ENCODE results near the gene EZH2.

The EZH2 gene

DNA sequence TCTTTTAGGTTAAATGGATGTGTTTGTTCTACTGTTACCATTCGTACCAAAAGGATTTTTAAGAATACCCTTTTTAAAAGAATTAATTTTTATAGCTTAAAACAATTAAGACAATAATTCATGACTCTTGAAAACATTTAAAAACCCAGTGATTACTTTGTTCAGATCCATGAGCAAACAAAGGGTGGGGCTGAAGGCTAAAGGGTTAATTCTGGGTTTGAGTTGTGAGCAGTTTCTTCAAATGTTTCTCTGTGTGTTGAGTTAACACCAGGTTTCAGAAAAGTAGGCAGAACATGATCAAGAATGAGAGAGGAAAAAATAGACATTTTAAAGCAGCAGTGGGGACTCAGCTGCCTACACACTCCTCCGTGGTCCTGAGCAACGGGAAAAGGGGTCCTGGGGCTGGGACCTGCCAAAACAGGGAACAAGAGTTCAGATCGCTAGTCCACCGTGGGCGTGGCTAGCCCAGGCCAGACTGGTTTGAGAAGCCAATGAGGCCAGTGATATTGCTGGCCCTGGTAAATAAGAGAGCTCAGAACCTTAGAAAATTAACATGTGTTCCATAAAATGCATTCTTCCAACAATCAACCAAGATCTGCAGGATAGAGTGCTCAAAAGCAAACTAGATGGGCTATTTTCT lies 14.9 kb upstream of the EZH2 start:
- DNase-seq (ENCODE audit: low read depth in 2 of 2), result no peak

DNA sequence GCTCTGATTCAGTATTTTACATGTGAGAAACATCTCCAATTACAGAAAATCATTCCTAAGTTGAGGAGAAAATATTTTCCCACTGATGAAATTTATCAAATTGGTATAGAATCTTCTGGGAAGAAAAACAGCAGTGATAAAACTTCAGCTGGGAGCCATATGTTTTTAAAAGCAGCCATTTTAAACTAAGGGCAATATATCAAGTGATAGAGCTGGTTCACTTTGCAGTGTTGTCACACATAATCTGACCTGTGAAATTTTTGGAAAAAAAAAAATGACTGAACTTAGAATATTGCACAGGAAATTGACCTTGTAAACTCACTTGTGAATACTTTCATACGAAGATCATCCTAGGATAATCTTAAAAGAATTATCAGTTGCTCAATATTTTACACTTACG lies 10.5 kb upstream of the EZH2 start:
- no peak for DNase-seq (ENCODE audit: low read depth in 2 of 2)

DNA sequence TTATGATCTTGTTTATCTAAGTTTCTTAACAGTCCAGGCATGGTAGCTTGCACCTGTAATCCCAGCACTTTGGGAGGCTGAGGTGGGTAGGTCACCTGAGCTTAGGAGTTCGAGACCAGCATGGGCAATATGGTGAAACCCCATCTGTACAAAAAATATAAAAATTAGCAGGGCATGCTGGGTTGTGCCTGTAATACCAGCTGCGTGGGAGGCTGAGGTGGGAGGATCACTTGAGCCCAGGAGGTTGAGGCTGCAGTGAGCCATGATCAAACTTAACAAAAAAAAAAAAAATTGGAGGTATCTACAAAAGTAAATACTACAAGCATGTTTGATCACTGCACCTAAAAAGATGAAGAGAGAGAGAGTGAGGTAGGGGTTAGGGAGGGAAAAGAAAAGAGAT lies 9.0 kb upstream of the EZH2 start:
- no peak for DNase-seq (ENCODE audit: low read depth in 2 of 2)

DNA sequence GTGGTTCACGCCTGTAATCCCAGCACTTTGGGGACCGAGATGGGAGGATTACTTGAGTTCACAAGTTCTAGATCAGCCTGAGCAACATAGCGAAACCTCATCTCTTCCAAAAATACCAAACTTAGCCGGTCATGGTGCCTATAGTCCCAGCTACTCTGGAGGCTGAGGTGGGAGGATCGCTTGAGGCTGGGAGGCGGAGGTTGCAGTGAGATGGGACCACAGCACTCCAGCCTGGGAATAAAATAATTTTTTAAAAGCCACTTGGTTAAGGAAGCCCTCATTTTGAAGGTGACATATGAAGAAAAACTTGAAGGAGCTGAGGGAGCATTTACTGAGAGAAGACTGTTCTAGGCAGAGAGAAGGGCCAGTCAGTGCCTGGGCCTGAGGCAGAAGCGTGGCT lies 4.2 kb upstream of the EZH2 start:
- DNase-seq (ENCODE audit: low read depth in 2 of 2), result no peak

DNA sequence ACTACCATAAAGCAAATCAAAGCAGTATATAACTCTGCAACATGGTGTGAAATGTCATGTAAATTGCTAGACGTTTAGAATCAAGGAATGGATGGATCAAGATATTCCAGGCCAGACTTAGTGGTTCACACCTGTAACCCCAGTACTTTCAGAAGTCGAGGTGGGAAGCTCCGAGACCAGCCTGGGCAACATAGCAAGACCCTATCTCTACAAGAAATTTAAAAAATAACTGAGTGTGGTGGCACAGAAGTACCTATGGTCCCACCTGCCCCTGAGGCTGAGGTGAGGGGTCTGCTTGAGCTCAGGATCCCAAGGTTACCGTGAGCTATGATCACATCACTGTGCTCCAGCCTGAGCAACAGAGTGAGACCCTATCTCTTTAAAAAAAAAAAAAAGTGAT lies 2.8 kb upstream of the EZH2 start:
- no peak for DNase-seq (ENCODE audit: low read depth in 2 of 2)

- DNase-seq (ENCODE audit: low read depth in 2 of 2), result peak; percentile 85 to 86
Measured at GRCh38 chr7:148884299-148885022, 370 bp upstream of the EZH2 start.

DNA sequence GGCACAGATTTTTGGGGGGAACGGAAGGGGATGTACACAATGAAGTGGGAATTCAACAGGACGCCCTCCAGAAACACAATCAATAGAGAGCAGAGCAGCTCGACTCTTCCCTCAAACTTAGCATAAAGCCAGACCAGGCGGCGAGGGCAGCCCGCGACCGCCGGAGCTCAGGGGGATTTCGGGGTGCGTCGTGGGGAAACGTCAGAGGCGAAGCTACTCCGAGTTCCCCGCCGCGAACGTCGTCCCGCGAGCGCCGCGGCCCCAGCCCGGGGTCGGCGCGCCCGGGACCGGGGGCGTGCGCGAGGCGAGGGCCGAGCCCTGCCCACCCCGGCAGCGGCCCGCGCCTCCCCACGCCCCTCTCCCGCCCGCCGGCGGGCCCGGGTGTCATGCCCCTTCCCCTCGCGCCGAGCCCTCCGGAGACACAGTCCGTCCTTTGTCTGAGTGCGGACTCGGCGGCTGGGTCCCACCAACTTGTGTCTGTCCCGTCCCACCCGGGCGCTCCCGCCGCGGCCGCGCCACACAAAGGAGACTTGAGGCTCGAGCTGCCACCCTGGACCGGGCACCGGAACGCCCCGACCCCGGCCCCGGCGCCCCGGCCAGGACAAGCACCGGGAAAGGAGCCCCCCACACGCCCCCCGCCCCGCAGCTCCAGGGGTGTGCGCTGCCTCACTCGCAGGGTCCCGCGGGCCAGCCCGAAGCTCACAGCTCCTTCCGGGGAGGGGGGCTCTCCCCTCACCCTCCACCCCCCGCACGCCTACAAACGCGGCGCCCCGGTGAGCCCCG lies 634 bp downstream of the EZH2 start:
- peak; percentile 14 to 21 for DNase-seq (ENCODE audit: low read depth in 2 of 2)

DNA sequence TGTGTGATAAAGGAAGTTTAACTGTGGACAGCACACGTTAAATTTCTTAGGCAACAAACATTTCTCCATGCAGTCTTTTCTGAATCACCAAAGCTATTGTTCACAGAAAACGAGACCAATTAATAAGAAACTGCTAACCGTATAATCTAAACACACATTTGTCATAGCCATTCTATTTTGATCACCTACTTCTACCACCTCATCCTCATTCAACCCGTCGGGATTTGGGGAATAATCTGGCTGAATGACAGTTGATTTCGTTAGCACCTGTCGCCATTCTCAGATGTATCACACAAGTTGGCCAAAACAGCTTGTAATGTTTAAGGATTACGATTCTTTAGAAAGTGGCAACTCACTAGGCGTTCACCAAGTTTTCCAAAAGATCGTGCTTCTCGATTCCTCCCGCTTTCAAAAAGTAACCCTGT lies 1.2 kb downstream of the EZH2 start:
- no peak for DNase-seq (ENCODE audit: low read depth in 2 of 2)

- no peak for DNase-seq (ENCODE audit: low read depth in 2 of 2)
Measured at GRCh38 chr7:148882192-148882591, 1.9 kb downstream of the EZH2 start.

- DNase-seq (ENCODE audit: low read depth in 2 of 2), result no peak
Measured at GRCh38 chr7:148878317-148878716, 5.8 kb downstream of the EZH2 start.

GRCh38 chr7:148877517-148877916 lies 6.6 kb downstream of the EZH2 start:
- DNase-seq (ENCODE audit: low read depth in 2 of 2), result no peak

GRCh38 chr7:148872188-148872587 lies 11.9 kb downstream of the EZH2 start:
- no peak for DNase-seq (ENCODE audit: low read depth in 2 of 2)

DNA sequence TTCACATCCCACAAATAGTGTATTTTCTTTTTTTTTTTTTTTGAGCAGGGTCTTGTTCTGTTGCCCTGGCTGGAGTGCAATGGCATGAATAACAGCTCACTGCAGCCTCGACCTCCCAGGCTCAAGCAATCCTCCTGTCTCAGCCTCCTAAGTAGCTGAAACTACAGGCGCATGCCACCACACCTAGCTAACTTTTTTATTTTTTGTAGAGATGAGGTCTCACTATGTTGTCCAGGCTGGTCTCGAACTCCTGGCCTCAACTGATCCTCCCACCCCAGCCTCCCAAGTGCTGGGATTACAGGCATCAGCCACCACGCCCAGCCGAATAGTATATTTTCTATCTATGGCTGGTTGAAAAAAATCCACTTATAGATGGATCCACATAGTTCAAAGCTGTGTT lies 12.5 kb downstream of the EZH2 start:
- DNase-seq (ENCODE audit: low read depth in 2 of 2), result no peak

DNA sequence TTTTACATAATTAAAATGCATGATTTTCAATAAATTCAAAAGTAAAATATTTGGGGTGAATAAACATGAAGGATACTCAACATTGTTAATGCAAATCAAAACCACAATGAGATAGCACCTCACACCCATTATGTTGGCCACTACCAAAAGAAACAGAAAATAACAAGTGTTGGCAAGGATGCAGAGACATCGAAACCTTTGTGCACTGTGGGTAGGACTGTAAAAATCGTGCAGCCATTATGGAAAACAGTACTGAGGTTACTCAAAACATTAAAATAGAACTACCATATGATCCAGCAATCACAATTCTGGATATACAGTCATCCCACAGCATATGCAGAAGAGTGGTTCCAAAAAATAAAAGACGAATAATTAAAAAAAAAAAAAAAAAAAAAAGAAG lies 13.1 kb downstream of the EZH2 start:
- DNase-seq (ENCODE audit: low read depth in 2 of 2), result no peak

DNA sequence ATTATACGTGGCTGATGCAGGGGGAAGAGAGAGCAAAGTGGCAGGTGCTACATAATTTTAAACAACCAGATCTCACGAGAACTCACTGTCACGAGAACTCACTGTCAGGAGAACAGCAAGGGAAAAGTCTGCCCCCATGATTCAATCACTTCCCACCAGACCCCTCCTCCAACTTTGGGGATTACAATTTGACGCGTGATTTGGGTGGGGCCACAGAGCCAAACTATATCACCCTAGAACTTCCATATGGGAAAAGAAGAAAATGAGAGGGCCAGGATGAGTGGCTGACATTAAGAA lies 15.8 kb downstream of the EZH2 start:
- DNase-seq (ENCODE audit: low read depth in 2 of 2), result no peak

DNA sequence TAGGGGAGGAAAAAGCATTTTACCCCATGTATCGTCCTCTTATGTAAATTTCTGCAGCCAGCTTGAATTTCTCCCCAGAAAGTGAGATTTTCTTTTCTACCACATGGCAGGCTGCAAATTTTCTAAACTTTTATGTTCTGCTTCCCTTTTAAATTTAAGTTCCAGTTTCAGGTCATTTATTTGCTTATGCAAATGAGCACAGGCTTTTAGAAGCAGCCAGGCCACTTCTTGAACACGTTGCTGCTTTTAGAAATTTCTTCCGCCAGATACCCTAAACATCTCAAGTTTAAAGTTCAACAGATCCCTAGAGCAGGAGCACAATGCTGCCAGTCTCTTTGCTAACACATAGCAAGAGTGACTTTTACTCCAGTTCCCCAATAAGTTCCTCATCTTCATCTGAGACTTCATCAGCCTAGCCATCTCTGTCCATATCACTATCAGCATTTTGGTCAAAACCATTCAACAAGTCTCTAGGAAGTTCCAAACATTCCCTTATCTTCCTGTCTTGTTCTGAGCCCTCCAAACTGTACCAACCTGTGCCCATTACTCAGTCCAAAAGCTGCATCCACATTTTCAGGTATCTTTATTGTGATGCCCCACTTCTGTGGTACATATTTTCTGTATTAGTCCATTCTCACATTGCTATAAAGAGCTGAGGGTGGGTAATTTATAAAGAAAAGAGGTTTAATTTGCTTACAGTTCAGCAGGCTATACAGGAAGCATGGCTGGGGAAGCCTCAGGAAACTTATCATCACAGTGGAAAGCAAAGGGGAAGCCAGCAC lies 16.3 kb downstream of the EZH2 start:
- DNase-seq (ENCODE audit: low read depth in 2 of 2), result no peak

DNA sequence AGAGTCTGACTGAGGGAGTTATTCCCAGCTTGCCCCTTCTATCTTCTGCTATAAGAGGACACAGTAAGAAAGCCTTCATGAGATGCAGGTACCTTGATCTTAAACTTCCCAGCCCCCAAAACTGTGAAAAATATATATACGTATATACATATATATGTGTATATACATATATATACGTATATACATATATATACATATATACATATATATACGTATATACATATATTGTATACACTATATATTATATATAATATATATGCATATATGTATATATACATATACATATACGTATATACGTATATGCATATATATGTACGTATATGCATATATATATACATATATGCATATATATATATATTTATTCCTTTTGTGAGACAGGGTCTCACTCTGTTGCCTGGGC lies 17.7 kb downstream of the EZH2 start:
- no peak for DNase-seq (ENCODE audit: low read depth in 2 of 2)

GRCh38 chr7:148865283-148865682 lies 18.8 kb downstream of the EZH2 start:
- DNase-seq (ENCODE audit: low read depth in 2 of 2), result no peak

DNA sequence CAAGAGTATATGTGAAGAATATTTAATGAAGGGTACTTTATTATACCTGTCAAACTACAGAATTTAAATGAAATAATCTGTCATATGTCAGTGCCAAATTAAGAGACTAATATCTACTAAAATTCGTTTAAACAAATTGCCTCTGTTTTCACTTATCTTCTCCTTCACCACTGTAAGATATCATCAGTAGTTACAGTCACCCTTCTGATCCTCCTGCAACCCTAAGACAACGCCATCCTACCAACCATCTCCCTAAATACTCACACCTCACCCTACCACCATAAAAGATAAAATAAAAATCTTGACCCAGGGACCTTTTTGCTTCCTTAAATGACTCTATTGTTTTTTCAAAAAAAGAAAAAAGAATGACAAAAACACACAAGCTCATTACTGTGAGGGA lies 20.8 kb downstream of the EZH2 start:
- no peak for DNase-seq (ENCODE audit: low read depth in 2 of 2)

- DNase-seq (ENCODE audit: low read depth in 2 of 2), result no peak
Measured at GRCh38 chr7:148862481-148862880, 21.6 kb downstream of the EZH2 start.

- no peak for DNase-seq (ENCODE audit: low read depth in 2 of 2)
Measured at GRCh38 chr7:148858489-148858888, 25.6 kb downstream of the EZH2 start.

DNA sequence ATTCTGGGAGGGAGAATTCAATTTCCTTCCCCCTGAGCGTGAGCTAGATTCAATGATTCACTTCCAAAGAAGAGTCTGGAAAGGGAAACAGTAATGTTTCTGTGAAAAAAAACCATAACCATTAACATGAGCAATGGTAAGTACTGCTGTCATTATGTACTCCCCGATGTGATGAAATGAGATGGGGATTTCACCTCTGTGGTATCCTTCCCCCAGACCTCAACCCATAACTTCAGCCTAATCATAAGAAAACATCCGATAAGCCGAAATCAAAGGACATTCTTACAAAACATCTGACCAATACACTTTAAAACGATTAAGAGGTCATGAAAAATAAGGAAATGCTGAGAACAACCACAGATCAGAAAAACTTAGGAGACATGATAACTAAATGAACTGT lies 27.2 kb downstream of the EZH2 start:
- no peak for DNase-seq (ENCODE audit: low read depth in 2 of 2)

- DNase-seq (ENCODE audit: low read depth in 2 of 2), result no peak
Measured at GRCh38 chr7:148856578-148856881, 27.6 kb downstream of the EZH2 start.

Measured in activated CD8-positive, alpha-beta memory T cell treated with anti-CD3 and anti-CD28 coated beads for 4 hours (primary cell).